GM06990 (cell line): ENCODE data around the gene KIF3A.

Source experiments
- DNase-seq: peaks from one replicate; pipeline ENCODE4 v3.0.0-alpha.2; 2011; ENCODE audit not compliant: insufficient read length; ENCODE audit errors: extremely low read depth
- H3K27me3 ChIP-seq: replicated peaks from 2 replicates; pipeline ENCODE4 v1.6.0; 2011; ENCODE audit warnings: low read length; ENCODE audit not compliant: control insufficient read depth, insufficient read depth
- H3K36me3 ChIP-seq: 2 replicates; pipeline ENCODE4 v1.5.1; 2011; ENCODE audit warnings: low read length; ENCODE audit not compliant: control insufficient read depth, insufficient read depth
- H3K4me3 ChIP-seq: replicated peaks from 2 replicates; pipeline ENCODE4 v1.5.1; 2011; ENCODE audit warnings: low read depth, mild to moderate bottlenecking, control low read depth, low read length
- TF ChIP-seq, protein P1 (sequence below): IDR thresholded peaks from 2 replicates; pipeline ENCODE4 v1.5.1; 2011; ENCODE audit warnings: low read length, control low read depth, mild to moderate bottlenecking, inconsistent platforms; ENCODE audit not compliant: insufficient read depth, poor library complexity, severe bottlenecking

KIF3A gene

DNA sequence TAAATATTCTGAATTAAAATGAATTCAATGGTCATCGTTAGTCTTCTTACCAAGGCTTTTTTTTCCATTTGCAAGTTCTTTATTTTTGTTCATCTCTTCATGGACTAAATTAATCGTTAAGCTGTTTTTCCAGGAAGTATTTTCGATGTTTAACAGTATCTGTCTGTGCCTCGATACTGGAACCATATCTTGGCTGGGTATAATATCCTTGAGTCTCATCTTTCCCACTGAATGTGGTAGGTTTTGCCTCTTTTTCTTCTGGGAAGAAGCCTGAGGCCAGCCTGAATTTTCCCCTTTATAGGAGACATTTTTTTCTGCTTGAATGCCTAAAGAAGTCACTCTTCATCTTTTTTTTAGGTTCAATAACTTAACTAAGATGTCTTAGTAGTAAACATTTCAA lies 43.7 kb upstream of the KIF3A start:
- H3K36me3 ChIP-seq: no peaks in the 10 kb centered on the region
- H3K4me3 ChIP-seq: no peak overlapping the region
- no peaks in the 10 kb centered on the region for H3K27me3 ChIP-seq
- no peak for DNase-seq
- TF ChIP-seq, protein P1, sequence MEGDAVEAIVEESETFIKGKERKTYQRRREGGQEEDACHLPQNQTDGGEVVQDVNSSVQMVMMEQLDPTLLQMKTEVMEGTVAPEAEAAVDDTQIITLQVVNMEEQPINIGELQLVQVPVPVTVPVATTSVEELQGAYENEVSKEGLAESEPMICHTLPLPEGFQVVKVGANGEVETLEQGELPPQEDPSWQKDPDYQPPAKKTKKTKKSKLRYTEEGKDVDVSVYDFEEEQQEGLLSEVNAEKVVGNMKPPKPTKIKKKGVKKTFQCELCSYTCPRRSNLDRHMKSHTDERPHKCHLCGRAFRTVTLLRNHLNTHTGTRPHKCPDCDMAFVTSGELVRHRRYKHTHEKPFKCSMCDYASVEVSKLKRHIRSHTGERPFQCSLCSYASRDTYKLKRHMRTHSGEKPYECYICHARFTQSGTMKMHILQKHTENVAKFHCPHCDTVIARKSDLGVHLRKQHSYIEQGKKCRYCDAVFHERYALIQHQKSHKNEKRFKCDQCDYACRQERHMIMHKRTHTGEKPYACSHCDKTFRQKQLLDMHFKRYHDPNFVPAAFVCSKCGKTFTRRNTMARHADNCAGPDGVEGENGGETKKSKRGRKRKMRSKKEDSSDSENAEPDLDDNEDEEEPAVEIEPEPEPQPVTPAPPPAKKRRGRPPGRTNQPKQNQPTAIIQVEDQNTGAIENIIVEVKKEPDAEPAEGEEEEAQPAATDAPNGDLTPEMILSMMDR: no peak

DNA sequence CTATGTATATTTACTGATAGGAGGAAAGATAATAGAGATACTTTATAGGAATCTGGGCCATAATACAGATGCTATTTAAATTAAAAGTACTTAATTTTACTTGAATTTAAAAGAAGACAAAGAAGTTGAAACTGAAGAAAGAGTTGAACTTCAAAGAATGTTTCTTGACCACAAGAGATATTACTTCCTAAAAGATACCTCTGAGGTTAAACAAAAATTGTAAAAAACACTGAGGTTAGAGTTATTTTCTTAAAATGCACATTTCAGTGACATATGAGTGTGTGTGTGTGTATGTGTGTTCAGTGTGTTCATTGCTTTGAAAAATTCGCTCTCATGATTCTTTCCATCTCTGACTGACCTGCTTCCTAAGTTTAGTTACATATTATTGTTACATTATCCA lies 43.2 kb upstream of the KIF3A start:
- H3K27me3 ChIP-seq: no peaks in the 10 kb centered on the region
- no peak overlapping the region for H3K4me3 ChIP-seq
- TF ChIP-seq, protein P1: no peak

DNA sequence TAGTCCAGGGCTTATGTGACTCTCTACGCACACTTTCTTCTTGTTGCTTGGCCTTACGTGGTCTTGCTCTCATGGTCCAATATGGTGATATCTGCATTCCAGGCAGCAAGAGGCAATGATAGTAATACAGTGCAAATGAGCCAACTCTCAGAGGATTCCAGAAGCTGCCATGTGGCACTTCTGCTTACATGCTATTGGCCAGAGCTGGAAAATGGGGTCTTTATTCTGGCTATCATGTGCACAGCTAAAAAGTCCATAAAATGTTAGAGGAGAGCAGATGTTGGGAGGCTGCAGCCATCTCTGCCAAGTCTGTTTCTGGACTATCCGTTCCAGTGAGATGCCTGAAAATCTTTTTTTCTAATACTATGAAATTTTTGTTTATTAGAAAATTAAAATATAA lies 42.6 kb upstream of the KIF3A start:
- TF ChIP-seq, protein P1: no peak
- no peaks in the 10 kb centered on the region for H3K27me3 ChIP-seq
- no peak overlapping the region for H3K4me3 ChIP-seq
- no peak for DNase-seq
- H3K36me3 ChIP-seq: no peaks in the 10 kb centered on the region

More for the DNA sequence above, 43.2 kb upstream of the KIF3A start:
- H3K36me3 ChIP-seq: no peaks in the 10 kb centered on the region
- no peak for DNase-seq

DNA sequence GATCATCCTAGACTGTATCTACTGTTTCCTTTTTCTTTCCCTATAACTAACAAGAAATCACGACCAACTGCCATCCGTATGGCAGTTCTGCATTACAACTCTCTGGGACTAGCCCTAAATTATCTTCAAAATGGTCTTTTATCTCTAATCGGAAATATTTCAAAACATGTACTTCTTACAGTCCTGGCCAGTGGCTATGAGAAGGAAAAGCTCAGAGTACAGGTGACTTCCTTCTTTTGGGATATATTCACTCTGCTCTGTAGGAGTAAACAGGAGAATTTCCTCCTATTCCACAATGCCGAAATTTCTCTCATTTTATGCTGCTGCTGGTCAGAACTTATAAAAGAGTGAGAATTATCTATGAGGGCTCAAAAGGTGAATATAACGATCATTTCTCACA lies 41.5 kb upstream of the KIF3A start:
- no peak for DNase-seq
- TF ChIP-seq, protein P1: no peak
- H3K4me3 ChIP-seq: no peak overlapping the region
- H3K27me3 ChIP-seq: no peaks in the 10 kb centered on the region
- no peaks in the 10 kb centered on the region for H3K36me3 ChIP-seq

DNA sequence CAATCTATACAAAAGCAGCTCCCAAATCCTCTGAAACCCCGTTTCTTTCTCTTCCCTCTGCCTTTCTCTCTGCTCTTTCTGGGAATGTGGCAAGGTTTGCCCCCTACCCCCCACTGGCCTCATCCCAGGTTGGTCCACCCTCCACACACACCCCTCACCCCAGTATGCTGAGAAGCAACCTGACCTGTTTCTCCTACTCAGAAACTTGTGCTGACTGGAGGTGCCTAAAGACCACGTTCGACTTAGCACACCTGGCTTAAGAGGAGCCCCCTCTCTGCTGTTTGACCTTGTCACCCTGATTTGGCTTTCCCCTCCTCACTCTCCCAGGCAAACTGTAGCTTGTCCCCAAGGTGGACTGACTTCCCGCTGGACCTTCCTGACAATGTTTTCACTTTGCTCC lies 40.8 kb upstream of the KIF3A start:
- no peak for DNase-seq
- Histone ChIP-seq H3K36me3 (no peaks in the 10 kb centered on the region; the same call in 1 of the 2 replicates), H3K27me3 (no peaks in the 10 kb centered on the region), H3K4me3 (no peak overlapping the region; the same call in 1 of the 2 replicates)
- TF ChIP-seq, protein P1: no peak
